GM10266 (cell line): ENCODE measurements around the gene MPV17.

Experiments used
- DNase-seq: peaks from one replicate; pipeline ENCODE4 v3.0.0; 2012; ENCODE audit errors: extremely low spot score
- TF ChIP-seq, protein P1 (sequence below): IDR thresholded peaks from 2 replicates; pipeline ENCODE4 v1.5.1; 2012; ENCODE audit warnings: mild to moderate bottlenecking, low read depth; ENCODE audit not compliant: control insufficient read depth, insufficient read depth; ENCODE audit errors: missing control alignments

The MPV17 gene

DNA sequence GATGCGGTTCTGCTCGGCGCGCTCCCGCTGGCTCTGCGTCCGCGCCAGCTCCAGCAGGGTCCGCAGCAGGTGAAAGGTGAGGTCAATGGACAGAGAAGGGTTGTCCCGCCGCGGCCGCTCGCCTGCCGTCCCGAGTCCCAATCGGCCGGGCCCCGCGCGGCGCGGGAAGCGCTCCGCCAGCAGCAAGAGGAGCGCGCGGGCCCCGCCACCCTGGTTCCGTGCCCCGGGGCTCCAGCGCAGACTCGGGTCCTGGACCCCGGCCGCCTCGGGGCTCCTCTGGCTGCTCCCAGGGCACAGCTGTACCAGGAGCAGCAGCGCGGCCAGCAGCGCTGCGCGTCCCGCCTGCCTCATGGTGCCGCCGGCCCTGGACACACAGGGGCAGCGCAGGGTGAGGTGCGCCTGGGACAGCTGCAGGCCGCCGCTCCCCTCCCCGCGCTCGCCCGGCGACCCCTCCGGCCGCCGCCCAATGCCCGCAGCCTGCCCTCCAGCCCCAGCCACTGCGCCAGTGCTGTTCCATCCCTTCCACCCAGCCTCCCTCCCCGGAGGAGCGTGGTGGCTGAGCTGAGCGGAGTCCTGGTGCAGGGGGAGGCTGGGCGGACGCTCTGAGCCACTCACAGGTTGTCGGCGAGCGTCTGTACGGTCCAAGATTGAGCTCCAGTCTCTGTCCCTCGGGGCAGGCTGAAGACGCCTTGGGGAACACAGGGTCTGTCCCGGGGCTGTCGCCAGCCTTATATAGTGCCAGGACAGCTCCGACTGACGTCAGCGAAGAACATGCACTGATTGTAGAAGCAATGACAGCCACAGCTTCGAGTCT, 15.1 kb downstream of the MPV17 start:
- DNase-seq: no peak
- TF ChIP-seq, protein P1, sequence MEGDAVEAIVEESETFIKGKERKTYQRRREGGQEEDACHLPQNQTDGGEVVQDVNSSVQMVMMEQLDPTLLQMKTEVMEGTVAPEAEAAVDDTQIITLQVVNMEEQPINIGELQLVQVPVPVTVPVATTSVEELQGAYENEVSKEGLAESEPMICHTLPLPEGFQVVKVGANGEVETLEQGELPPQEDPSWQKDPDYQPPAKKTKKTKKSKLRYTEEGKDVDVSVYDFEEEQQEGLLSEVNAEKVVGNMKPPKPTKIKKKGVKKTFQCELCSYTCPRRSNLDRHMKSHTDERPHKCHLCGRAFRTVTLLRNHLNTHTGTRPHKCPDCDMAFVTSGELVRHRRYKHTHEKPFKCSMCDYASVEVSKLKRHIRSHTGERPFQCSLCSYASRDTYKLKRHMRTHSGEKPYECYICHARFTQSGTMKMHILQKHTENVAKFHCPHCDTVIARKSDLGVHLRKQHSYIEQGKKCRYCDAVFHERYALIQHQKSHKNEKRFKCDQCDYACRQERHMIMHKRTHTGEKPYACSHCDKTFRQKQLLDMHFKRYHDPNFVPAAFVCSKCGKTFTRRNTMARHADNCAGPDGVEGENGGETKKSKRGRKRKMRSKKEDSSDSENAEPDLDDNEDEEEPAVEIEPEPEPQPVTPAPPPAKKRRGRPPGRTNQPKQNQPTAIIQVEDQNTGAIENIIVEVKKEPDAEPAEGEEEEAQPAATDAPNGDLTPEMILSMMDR: no peak

GRCh38 chr2:27307287-27307544, 15.7 kb downstream of the MPV17 start:
- TF ChIP-seq, protein P1: no peak
- DNase-seq: no peak

DNA sequence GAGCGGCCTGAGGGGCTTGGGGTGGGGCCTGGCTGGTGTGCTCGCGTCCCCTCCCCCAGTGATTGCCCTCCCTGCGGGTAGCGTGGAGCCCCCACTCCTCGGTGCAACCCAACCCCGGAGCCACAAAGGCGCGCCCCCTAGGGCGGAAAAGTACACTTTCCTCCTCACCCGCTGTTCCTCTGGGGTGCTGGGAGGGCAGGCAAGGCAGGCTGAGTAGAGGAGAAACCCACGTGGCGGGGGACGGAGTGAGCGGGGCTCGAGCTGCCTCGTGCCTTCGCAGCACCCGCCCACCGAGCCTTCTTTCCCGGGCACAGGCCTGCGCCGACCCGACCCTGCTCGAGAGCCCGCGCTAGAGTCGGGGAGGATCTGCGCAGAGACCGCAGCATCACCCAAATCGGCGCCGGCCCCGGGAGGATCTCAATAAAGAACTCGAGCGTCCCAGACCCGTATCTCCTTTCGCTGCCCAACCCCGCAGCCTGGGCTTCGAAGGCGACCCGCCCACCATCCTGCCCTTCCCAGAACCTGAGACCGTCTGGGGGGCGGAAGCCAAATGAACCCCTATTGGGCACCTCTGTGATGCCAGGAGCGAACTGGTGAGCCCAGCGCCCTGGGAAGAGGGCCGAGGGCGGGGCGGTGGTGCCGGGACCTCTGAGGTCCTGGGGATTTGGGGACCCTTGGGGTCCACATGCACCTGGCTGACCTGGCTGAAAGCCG, 16.2 kb downstream of the MPV17 start:
- TF ChIP-seq, protein P1: peak; percentile 24
- peak; percentile 51 for DNase-seq

DNA sequence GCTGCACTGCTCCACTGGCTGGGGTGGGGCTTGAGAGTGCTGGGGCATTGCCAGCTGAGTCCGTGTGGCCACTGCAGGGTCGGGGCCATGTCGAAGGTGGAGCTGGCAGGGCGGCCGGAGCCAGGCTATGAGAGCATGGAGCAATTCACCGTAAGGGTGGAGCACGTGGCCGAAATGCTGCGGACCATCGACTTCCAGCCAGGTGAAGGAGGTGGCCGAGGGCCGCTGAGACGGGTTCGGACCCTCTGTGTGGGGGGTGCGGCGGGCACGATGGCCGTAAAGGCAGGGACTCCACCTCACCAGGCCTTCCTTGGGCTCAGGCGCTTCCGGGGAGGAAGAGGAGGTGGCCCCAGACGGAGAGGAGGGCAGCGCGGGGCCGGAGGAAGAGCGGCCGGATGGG, 16.8 kb downstream of the MPV17 start:
- TF ChIP-seq, protein P1: no peak
- no peak for DNase-seq

DNA sequence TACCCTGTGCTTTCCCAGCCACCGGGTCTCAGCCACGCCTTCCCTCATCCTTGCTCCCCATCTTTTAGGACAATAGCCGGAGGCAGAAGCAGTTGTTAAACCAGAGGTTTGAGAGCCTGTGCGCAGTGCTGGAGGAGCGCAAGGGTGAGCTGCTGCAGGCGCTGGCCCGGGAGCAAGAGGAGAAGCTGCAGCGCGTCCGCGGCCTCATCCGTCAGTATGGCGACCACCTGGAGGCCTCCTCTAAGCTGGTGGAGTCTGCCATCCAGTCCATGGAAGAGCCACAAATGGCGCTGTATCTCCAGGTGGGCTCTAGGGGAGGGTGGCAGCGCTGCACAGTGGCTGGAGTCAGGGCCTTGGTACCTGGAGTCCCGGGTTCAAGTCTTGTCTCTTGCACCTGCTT, 17.4 kb downstream of the MPV17 start:
- TF ChIP-seq, protein P1: no peak
- no peak for DNase-seq

DNA sequence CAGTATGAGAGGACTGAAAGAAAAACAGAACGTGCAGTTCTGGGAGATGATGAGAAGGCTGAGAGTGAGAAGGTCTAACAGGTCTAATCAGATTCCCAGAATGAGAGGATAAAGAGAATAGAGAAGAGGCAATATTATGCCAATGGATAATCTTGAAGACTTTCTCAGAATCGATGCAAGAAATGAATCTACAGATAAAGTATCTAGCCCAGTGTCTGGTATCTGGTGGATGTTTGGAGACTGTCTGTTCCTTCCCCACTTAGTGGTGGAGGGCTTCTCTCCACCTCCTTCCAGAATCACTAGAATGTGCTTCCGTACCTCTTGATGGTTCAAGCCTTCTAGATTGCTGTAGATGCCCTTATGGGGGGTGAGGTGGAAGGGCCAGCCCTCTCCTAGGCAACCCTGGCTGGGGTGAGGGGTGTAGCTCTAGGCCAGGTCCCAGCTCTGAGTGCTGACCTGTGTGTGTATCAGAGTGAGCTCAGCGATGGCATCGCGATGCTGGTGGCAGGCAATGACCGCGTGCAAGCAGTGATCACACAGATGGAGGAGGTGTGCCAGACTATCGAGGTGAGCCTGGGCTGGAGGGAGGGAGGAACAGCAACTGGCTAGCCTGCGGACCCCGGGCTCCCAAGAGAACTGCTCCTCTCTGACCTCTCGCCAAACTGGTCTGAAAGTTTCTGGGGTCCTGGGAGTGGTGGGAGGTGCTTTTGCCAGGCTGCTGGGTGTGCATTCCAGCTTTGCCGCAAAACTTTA, 18.2 kb downstream of the MPV17 start:
- TF ChIP-seq, protein P1: no peak
- no peak for DNase-seq
